PFSK-1 (cell line): ENCODE data around the gene SLC4A4.

ENCODE experiments used
- FOXP2 ChIP-seq: optimal IDR thresholded peaks from 2 replicates; pipeline ENCODE3; 2011; ENCODE audit warnings: borderline replicate concordance, control low read depth, inconsistent platforms; ENCODE audit not compliant: insufficient read depth; ENCODE audit errors: extremely low read length, extremely low read depth
- POLR2AphosphoS5 ChIP-seq: IDR thresholded peaks from 2 replicates; pipeline ENCODE4 v1.6.1; 2012; ENCODE audit warnings: low read depth, mild to moderate bottlenecking, control low read depth, low read length, moderate library complexity
- SIN3A ChIP-seq: IDR thresholded peaks from 2 replicates; pipeline ENCODE4 v1.6.1; 2012; ENCODE audit warnings: mild to moderate bottlenecking, low read length, moderate library complexity, borderline replicate concordance; ENCODE audit not compliant: insufficient read depth
- TAF1 ChIP-seq: IDR thresholded peaks from 2 replicates; pipeline ENCODE4 v1.6.1; 2012; ENCODE audit warnings: low read length, control low read depth, borderline replicate concordance; ENCODE audit not compliant: insufficient read depth
- TF ChIP-seq, protein P1 (sequence below), 2 experiments: IDR thresholded peaks; 2 replicates each; pipeline versions ENCODE4 v1.6.1 to v1.8.0; 2011 to 2012; ENCODE audit warnings: low read depth in 2 of 2, low read length in 2 of 2, control low read depth in 1 of 2, inconsistent platforms in 1 of 2, mild to moderate bottlenecking in 1 of 2, moderate library complexity in 1 of 2; ENCODE audit not compliant: insufficient read depth in 1 of 2

SLC4A4 gene

DNA sequence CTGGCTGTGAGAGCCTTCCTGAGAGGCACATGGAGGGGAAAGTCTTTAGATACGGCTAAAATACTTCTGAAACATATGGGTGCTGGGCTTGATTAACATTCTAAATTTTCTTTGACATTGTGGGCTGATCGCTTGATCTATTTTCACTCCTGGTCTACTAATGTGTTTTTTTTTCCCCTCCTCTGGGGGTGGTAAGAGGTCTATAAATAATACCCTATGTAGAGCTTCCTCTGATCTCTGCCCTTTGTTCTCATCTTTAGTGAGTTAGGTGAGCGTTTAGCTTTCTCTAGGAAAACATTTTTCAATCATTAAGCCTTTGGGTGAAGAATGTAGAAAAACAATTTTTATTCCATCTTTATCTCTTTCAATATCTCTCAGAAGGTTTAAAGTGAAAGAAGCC, 9.8 kb downstream of the SLC4A4 start:
- no peak for TF ChIP-seq FOXP2

DNA sequence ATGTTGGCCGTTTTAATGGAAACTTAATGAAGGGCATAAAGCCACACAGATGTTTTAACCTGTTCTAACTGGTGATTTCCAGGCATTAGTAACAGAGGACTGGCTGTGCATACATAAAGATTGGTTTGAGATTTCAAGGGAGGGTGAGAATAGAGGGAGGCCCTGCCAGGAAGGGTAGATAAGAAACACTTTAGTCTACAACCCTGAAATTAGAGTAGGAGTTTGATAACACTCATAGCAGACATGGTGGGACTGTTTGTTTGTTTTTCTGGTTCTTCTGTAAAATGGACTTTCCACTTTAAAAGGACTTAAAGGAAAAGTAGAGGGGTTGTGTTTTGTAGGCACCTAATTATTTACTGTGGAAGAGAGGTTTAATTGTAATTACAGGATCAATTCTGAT, 16.2 kb downstream of the SLC4A4 start:
- TF ChIP-seq POLR2AphosphoS5, result no peak
- TF ChIP-seq FOXP2, result no peak
- TF ChIP-seq SIN3A, result no peak
- no peak for TF ChIP-seq TAF1
- TF ChIP-seq, protein P1, sequence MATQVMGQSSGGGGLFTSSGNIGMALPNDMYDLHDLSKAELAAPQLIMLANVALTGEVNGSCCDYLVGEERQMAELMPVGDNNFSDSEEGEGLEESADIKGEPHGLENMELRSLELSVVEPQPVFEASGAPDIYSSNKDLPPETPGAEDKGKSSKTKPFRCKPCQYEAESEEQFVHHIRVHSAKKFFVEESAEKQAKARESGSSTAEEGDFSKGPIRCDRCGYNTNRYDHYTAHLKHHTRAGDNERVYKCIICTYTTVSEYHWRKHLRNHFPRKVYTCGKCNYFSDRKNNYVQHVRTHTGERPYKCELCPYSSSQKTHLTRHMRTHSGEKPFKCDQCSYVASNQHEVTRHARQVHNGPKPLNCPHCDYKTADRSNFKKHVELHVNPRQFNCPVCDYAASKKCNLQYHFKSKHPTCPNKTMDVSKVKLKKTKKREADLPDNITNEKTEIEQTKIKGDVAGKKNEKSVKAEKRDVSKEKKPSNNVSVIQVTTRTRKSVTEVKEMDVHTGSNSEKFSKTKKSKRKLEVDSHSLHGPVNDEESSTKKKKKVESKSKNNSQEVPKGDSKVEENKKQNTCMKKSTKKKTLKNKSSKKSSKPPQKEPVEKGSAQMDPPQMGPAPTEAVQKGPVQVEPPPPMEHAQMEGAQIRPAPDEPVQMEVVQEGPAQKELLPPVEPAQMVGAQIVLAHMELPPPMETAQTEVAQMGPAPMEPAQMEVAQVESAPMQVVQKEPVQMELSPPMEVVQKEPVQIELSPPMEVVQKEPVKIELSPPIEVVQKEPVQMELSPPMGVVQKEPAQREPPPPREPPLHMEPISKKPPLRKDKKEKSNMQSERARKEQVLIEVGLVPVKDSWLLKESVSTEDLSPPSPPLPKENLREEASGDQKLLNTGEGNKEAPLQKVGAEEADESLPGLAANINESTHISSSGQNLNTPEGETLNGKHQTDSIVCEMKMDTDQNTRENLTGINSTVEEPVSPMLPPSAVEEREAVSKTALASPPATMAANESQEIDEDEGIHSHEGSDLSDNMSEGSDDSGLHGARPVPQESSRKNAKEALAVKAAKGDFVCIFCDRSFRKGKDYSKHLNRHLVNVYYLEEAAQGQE (IDR thresholded peaks at IDR 0.05; ENCODE audit: insufficient read depth in 1 of 2, low read depth in 2 of 2, low read length in 2 of 2), result no peak

DNA sequence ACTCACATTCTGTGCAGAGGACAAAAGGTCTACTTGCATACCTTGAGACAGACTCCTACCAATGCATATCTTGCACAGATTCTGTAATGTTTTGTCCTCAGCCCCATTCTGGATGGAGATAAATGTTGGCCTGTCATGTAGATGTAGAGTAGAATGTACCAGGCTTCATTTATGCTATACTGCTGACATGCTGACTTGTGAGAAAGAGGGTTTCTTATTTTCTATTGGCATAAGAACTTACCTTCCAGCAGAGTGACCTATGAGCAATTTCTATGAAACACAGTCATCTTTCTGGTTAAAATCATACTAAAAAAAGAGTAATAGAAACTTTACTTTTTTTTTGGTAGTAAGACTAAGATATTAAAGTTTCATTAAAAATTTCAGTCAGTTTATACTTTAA, 17.2 kb downstream of the SLC4A4 start:
- TF ChIP-seq POLR2AphosphoS5 (no peak), SIN3A (no peak), FOXP2 (no peak), TAF1 (no peak)
- TF ChIP-seq, protein P1 (IDR thresholded peaks at IDR 0.05; ENCODE audit: insufficient read depth in 1 of 2, low read depth in 2 of 2, low read length in 2 of 2), result no peak

DNA sequence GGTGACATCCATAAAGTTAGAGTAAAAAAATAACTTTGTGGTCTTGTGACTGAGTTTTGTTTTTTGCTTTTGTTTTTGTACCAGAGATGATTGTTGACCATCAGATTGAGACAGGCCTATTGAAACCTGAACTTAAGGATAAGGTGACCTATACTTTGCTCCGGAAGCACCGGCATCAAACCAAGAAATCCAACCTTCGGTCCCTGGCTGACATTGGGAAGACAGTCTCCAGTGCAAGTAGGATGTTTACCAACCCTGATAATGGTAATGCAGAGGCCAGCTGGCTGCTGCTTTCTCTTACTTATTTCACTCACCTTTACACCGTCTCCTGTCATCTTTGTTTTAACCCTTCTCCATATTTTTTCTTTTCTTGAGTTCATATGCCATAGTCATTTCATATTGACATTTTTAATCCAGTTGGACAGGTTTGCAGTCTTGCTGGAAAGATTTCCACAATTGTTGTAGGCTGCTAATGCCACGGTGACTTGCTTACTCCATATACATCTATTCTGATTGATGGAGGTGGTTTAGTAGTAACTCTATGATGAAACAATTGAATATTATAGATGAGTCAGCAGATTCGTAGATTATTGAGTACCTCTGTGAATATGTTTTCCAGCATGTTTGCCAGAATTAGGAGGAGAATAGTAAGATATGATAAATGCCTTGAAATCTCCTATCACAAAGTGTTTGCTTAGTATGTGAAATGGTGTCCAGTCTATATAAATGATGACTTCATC, 18.3 kb downstream of the SLC4A4 start:
- no peak for TF ChIP-seq SIN3A
- TF ChIP-seq TAF1, result no peak
- TF ChIP-seq, protein P1 (IDR thresholded peaks at IDR 0.05; ENCODE audit: insufficient read depth in 1 of 2, low read depth in 2 of 2, low read length in 2 of 2), result no peak
- no peak for TF ChIP-seq FOXP2
- no peak for TF ChIP-seq POLR2AphosphoS5

DNA sequence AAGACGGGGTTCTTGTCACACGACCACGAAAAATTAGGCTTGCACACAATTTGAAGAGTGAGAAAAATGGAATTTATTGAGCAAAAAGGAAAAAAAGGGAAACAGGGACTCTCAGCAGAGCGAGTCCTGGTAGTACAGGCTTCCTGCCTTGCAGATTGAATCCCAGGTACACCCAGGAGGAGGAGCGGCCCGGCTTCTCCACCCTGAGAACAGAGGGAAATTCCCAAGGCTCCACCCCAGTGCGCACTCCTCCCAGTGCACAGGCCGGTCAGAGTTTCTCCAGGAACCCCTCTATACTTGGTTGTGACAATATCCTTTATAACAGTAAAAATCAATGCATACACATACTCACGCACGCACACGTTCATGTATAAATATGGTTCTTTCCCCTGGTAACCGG, 22.0 kb downstream of the SLC4A4 start:
- TF ChIP-seq TAF1 (no peak), SIN3A (no peak), FOXP2 (no peak), POLR2AphosphoS5 (no peak)
- TF ChIP-seq, protein P1 (IDR thresholded peaks at IDR 0.05; ENCODE audit: insufficient read depth in 1 of 2, low read depth in 2 of 2, low read length in 2 of 2), result no peak
